SHP77 treated with DMSO at 0.1 percent for 48 hours (cell line): Measurements from ENCODE around the gene ARHGEF2.

ENCODE experiments used
- DNase-seq: peaks from one replicate; lab custom pipeline; 2025; lab: John Stamatoyannopoulos, UW

Gene ARHGEF2

GRCh38 chr1:155978325-155978972, at the start of gene ARHGEF2:
ARHGEF2 (minus strand) TSS chr1:155978547; CDS start chr1:155978427, 120 bp downstream.
- DNase-seq, result no peak

- DNase-seq, result no peak
These were observed 48.2 kb upstream of the ARHGEF2 start for GRCh38 chr1:156026588-156026987.

GRCh38 chr1:156025876-156026275, 47.5 kb upstream of the ARHGEF2 start:
- peak; percentile 78 for DNase-seq

- DNase-seq, result no peak
These were observed 46.5 kb upstream of the ARHGEF2 start for GRCh38 chr1:156024801-156025200.

- no peak for DNase-seq
These were observed 43.6 kb upstream of the ARHGEF2 start for GRCh38 chr1:156021954-156022353.

GRCh38 chr1:156021093-156021428, 42.7 kb upstream of the ARHGEF2 start:
- DNase-seq, result no peak

- peak; percentile 97 for DNase-seq
These were observed 42.1 kb upstream of the ARHGEF2 start, which contains the start of gene SSR2 for GRCh38 chr1:156020293-156021092. SSR2 (minus strand) TSS chr1:156020951; CDS start chr1:156020167, 784 bp downstream.

GRCh38 chr1:156019946-156020292, 41.6 kb upstream of the ARHGEF2 start:
- DNase-seq, result no peak

GRCh38 chr1:156014829-156015228, 36.5 kb upstream of the ARHGEF2 start:
- no peak for DNase-seq

- DNase-seq, result no peak
These were observed 33.9 kb upstream of the ARHGEF2 start for GRCh38 chr1:156012051-156012817.

- no peak for DNase-seq
These were observed 31.1 kb upstream of the ARHGEF2 start for GRCh38 chr1:156009404-156009803.

- no peak for DNase-seq
These were observed 28.5 kb upstream of the ARHGEF2 start for GRCh38 chr1:156006666-156007376.

GRCh38 chr1:156004843-156005584, 26.7 kb upstream of the ARHGEF2 start:
- DNase-seq, result no peak

- no peak for DNase-seq
These were observed 25.5 kb upstream of the ARHGEF2 start for GRCh38 chr1:156003923-156004188.

GRCh38 chr1:156002188-156002911, 24.0 kb upstream of the ARHGEF2 start:
- no peak for DNase-seq

GRCh38 chr1:156001662-156002171, 23.4 kb upstream of the ARHGEF2 start:
- no peak for DNase-seq

GRCh38 chr1:156001021-156001661, 22.8 kb upstream of the ARHGEF2 start:
- no peak for DNase-seq

- no peak for DNase-seq
These were observed 21.6 kb upstream of the ARHGEF2 start for GRCh38 chr1:155999964-156000363.

- DNase-seq, result no peak
These were observed 17.8 kb upstream of the ARHGEF2 start for GRCh38 chr1:155996166-155996565.

- DNase-seq, result no peak
These were observed 15.2 kb upstream of the ARHGEF2 start for GRCh38 chr1:155993595-155993994.
